HFFc6 (cell line): ENCODE results near the gene MTRF1. TPM values are rescaled to one million over a fixed set of nuclear protein-coding genes. Genes with fewer than 3 reads are reported as not detected.

Source experiments
- DNase-seq: peaks from one replicate; pipeline ENCODE4 v3.0.0-alpha.2; 2018
- H3K27ac Mint-ChIP-seq: 2 replicates; pipeline ENCODE4 v1.8.0; 2020; ENCODE audit warnings: mild to moderate bottlenecking, mixed read lengths
- H3K27me3 Mint-ChIP-seq: 2 replicates; pipeline ENCODE4 v1.8.0; 2021; ENCODE audit warnings: mild to moderate bottlenecking, moderate library complexity, mixed read lengths; ENCODE audit not compliant: insufficient read depth
- H3K36me3 Mint-ChIP-seq: 2 replicates; pipeline ENCODE4 v1.8.0; 2021; ENCODE audit warnings: low read depth, mixed read lengths
- H3K4me1 Mint-ChIP-seq: 2 replicates; pipeline ENCODE4 v1.8.0; 2020; ENCODE audit warnings: low read depth, mixed read lengths
- H3K4me3 Mint-ChIP-seq: 2 replicates; pipeline ENCODE4 v1.8.0; 2020; ENCODE audit warnings: mild to moderate bottlenecking, moderate library complexity, mixed read lengths
- H3K9me3 Mint-ChIP-seq: 2 replicates; pipeline ENCODE4 v1.8.0; 2020; ENCODE audit warnings: mild to moderate bottlenecking, mixed read lengths
- CTCF ChIP-seq: fragments of 200-600 bp; sonication (generic); IDR thresholded peaks from 2 replicates; pipeline ENCODE4 v1.5.0; 2021; ENCODE audit warnings: antibody characterized with exemption, mild to moderate bottlenecking
- total RNA-seq, 6 experiments: library from RNA; stranded (reverse); fragmentation: NEBNext Ultra II Directional; extraction: Animal tissue kit (Norgen Biotek cat#: 25700); gene quantifications; 2 replicates in 1 of 6; 3 replicates in 5 of 6; pipeline ENCODE4 v1.2.3, GENCODE V29; 2021

The MTRF1 gene
- total RNA-seq, 6 experiments from 2014 or later, result 6.7 to 10.9 (median 9.3) TPM

GRCh38 chr13:41307884-41308640 lies 44.7 kb upstream of the MTRF1 start:
- Mint-ChIP-seq H3K27me3 (no peaks in the 10 kb centered on the region), H3K36me3 (no peaks in the 10 kb centered on the region), H3K9me3 (no peaks in the 10 kb centered on the region), H3K4me1 (peaks cover 20% of the 10 kb centered on the region; the same call in 1 of the 2 replicates), H3K4me3 (no peak overlapping the region), H3K27ac (no peak overlapping the region)
- TF ChIP-seq CTCF, result no peak
- DNase-seq, result no peak

GRCh38 chr13:41306271-41307145 lies 43.1 kb upstream of the MTRF1 start:
- peaks cover 15% of the 10 kb centered on the region; the same call in 1 of the 2 replicates for H3K4me1 Mint-ChIP-seq
- DNase-seq, result no peak
- H3K36me3 Mint-ChIP-seq, result no peaks in the 10 kb centered on the region
- peaks cover 2% of the 10 kb centered on the region; the same call in 1 of the 2 replicates for H3K27me3 Mint-ChIP-seq
- no peak overlapping the region for H3K4me3 Mint-ChIP-seq
- no peaks in the 10 kb centered on the region for H3K9me3 Mint-ChIP-seq
- no peak overlapping the region for H3K27ac Mint-ChIP-seq
- TF ChIP-seq CTCF, result no peak

- Mint-ChIP-seq H3K27ac (no peak overlapping the region), H3K9me3 (no peaks in the 10 kb centered on the region), H3K4me1 (peaks cover 7% of the 10 kb centered on the region; the same call in 1 of the 2 replicates), H3K4me3 (no peak overlapping the region), H3K27me3 (peaks cover 2% of the 10 kb centered on the region; the same call in 1 of the 2 replicates), H3K36me3 (no peaks in the 10 kb centered on the region)
- DNase-seq, result no peak
- no peak for TF ChIP-seq CTCF
Observed at GRCh38 chr13:41304551-41304950, 41.2 kb upstream of the MTRF1 start.

GRCh38 chr13:41302743-41303142 lies 39.4 kb upstream of the MTRF1 start:
- Mint-ChIP-seq H3K9me3 (no peaks in the 10 kb centered on the region), H3K27me3 (peaks cover 2% of the 10 kb centered on the region; the same call in 1 of the 2 replicates), H3K27ac (no peak overlapping the region), H3K36me3 (no peaks in the 10 kb centered on the region), H3K4me1 (peaks cover 7% of the 10 kb centered on the region; the same call in 1 of the 2 replicates), H3K4me3 (no peak overlapping the region)
- TF ChIP-seq CTCF, result no peak
- DNase-seq, result no peak

GRCh38 chr13:41299316-41300094 lies 36.1 kb upstream of the MTRF1 start:
- Mint-ChIP-seq H3K4me1 (peaks cover 10% of the 10 kb centered on the region), H3K27me3 (peaks cover 2% of the 10 kb centered on the region), H3K4me3 (no peak overlapping the region), H3K9me3 (peaks cover 3% of the 10 kb centered on the region; the same call in 1 of the 2 replicates), H3K27ac (no peak overlapping the region), H3K36me3 (no peaks in the 10 kb centered on the region)
- DNase-seq, result no peak
- TF ChIP-seq CTCF, result no peak
